Skeletal muscle tissue (tissue), 4 donors: ENCODE measurements around the gene PRDM15. TPM values are rescaled to one million over a fixed set of nuclear protein-coding genes. Genes with fewer than 3 reads are reported as not detected.

Source experiments
- H3K27ac ChIP-seq: one replicate; pipeline ENCODE4 v1.7.0; 2013; ENCODE audit warnings: mild to moderate bottlenecking, low read depth, low read length, inconsistent platforms
- H3K27me3 ChIP-seq, 3 donors: one replicate each; pipeline ENCODE4 v1.7.0; 2013; ENCODE audit warnings: low read length in 3 of 3; ENCODE audit not compliant: control insufficient read depth in 3 of 3, insufficient read depth in 3 of 3
- H3K36me3 ChIP-seq, 3 donors: one replicate each; pipeline ENCODE4 v1.7.0; 2013; ENCODE audit warnings: low read length in 3 of 3; ENCODE audit not compliant: control insufficient read depth in 3 of 3, insufficient read depth in 3 of 3
- H3K4me1 ChIP-seq, 3 donors: one replicate each; pipeline ENCODE4 v1.7.0; 2013; ENCODE audit warnings: low read length in 3 of 3, mild to moderate bottlenecking in 3 of 3; ENCODE audit not compliant: control insufficient read depth in 3 of 3, insufficient read depth in 3 of 3
- H3K4me3 ChIP-seq, 3 donors: one replicate each; pipeline ENCODE4 v1.7.0; 2013; ENCODE audit warnings: low read length in 3 of 3
- H3K9ac ChIP-seq, 3 donors: one replicate each; pipeline ENCODE4 v1.7.0; 2013; ENCODE audit warnings: low read length in 3 of 3, mild to moderate bottlenecking in 3 of 3, moderate library complexity in 2 of 3, low read depth in 1 of 3
- H3K9me3 ChIP-seq, 3 donors: one replicate each; pipeline ENCODE4 v1.7.0; 2013; ENCODE audit warnings: low read length in 3 of 3; ENCODE audit not compliant: control insufficient read depth in 3 of 3
- total RNA-seq: library from RNA; depleted of rRNA; stranded (reverse); fragments of >200 nt; gene quantifications from one replicate; pipeline ENCODE4 v1.2.3, GENCODE V29; 2014
- donor health status: Osteomylitis.

Gene PRDM15
- total RNA-seq, 1 donor from 2014 or later = 2.6 TPM

DNA sequence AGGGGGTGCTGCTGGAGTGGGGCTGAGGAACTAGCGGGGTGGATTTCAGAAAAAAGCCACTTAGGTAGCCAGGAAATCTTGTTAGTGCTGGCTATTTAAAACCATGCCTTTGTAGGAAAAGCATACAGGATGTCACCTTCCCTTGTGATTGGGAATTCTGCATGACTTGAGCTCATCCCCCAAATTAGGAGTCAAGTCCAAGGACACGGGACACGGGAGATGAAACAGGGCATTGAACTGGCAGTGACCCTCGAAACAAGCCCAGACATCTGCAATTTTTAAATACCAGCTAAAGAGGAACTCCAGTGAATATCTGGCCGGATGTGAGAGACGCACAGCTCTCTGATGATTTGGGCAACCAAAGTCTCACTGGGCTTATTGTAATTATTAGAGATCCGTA, 41.9 kb upstream of the PRDM15 start:
- Histone ChIP-seq H3K4me1 (peaks cover 15 to 17% (median 16%) of the 10 kb centered on the region in 3 donors), H3K27ac (no peak overlapping the region), H3K4me3 (no peak overlapping the region)

DNA sequence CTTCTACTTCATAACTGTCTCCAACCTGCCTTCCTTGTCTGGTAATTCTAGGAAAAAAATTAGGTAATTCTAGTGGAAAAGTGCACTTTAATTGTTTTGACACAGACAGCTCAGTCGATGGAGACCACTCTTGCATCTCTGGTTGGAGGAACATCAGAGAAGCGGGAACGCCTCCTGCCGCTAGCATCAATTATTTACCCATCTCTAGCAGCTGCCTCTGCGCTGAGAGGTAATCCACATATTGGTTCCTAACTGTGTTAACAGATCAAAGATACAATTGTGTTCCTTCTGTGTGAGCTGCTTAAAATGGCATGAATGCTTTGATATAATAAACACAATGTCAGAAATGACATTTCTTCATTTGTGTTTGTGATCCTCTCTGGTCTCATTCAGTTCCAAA, 41.3 kb upstream of the PRDM15 start:
- H3K4me1 ChIP-seq = peaks cover 10 to 12% (median 10%) of the 10 kb centered on the region in 3 donors
- no peak overlapping the region for H3K9ac ChIP-seq
- no peaks in the 10 kb centered on the region for H3K9me3 ChIP-seq
- no peaks in the 10 kb centered on the region for H3K27me3 ChIP-seq
- peaks cover 6 to 22% (median 16%) of the 10 kb centered on the region in 3 donors for H3K36me3 ChIP-seq
- no peak overlapping the region for H3K27ac ChIP-seq
- no peak overlapping the region for H3K4me3 ChIP-seq

More for the DNA sequence above, 41.9 kb upstream of the PRDM15 start:
- H3K9me3 ChIP-seq = no peaks in the 10 kb centered on the region
- peaks cover 6 to 19% (median 14%) of the 10 kb centered on the region in 3 donors for H3K36me3 ChIP-seq
- no peaks in the 10 kb centered on the region for H3K27me3 ChIP-seq
- peak overlapping the region in 1 of 3 donors; percentile 35 for H3K9ac ChIP-seq

DNA sequence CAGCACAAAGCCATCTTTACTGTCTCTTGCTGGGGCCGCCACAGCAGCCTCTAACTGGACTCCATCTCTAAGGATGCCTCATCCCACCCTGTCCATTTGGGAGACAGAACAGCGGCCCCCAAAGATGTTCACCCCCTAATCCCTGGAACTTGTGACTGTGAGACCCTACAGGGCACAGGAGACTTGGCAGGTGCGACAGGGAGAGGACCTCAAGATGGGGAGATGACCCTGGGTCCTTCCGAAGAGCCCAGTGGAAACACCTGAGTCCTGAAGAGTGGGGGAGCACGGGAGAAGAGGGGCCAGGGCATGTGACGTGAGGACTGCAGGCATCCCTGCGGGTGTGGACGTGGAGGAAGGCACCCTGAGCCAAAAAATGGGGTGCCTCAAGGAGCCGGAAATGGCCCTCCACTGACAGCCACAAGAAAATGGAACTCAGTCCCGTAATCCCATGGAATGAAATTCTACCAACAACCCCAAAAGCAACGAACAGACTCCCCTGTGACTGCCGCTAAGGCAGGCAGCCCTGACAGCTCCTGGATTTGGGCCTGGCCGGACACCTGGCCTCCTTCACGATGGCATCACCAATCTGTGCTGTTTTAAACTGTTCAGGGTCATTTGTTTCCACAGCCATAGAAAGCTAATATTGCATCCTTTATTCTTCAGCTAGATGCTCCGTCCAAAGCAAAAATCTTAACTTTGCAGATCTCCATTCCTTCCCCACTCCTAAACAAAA, 40.7 kb upstream of the PRDM15 start:
- Histone ChIP-seq H3K4me3 (no peak overlapping the region), H3K27me3 (no peaks in the 10 kb centered on the region), H3K4me1 (peaks cover 8 to 10% (median 8%) of the 10 kb centered on the region in 3 donors), H3K9ac (no peak overlapping the region), H3K36me3 (peaks cover 8 to 22% (median 16%) of the 10 kb centered on the region in 3 donors), H3K27ac (no peak overlapping the region), H3K9me3 (no peaks in the 10 kb centered on the region)

DNA sequence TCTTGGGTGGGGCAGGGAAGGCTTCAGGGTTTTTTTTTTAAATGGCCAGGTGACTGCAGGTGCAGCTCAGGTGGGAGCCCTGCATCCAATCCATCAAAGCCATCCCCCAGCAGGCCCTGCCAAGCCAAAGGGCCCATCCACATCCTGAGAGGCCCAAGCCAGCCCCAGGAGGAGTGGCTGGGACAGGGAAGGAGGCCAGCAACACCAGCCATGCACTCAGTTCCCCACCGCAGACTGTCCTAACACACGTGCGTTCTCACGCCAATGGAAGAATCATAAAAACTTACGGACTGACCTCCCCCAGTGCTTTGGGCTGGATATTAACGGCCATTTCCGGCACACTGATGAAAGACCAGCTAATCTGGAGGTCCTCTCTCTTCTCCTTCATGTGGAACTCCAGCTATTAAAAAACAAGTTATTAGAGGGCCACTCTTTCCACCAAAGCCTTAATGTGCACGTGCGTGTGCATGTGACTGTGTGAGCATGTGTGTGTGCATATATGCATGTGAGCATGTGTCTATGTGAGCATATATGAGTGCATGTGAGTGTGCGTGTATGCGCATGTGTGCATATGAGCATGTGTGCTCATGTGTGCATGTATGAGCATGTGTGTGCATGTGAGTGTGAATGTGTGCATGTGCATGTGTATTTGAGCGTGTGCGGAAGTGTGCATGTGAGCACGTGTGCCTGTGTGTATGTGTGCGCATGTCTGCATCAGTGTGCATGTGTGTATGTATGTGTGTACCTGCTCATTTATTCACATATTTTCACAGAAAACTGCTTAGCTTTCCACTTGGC, 39.6 kb upstream of the PRDM15 start:
- Histone ChIP-seq H3K4me3 (no peak overlapping the region), H3K27me3 (no peaks in the 10 kb centered on the region), H3K9me3 (no peaks in the 10 kb centered on the region), H3K4me1 (peaks cover 6 to 9% (median 7%) of the 10 kb centered on the region in 3 donors), H3K9ac (no peak overlapping the region), H3K36me3 (peaks cover 9 to 23% (median 16%) of the 10 kb centered on the region in 3 donors), H3K27ac (no peak overlapping the region)

DNA sequence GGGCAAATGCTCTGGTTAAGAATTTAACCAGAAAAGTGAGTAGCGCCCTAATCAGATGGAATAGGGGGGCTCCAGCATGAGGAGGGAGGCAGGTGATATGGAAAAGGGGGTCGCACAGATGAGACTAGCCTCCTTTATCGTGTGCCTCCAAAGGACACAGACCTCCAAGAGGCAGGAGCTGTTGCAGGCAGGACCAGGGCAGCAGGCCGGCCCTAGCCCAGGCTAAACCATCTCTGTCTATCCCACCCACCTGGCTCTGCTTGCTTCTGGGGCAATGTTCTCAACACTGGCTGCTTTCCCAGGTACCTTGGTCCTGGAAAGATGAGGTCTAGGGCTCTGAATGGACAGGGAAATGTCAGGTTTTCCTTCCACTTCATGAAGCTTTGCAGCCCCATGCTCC, 38.4 kb upstream of the PRDM15 start:
- H3K27ac ChIP-seq = no peak overlapping the region
- H3K27me3 ChIP-seq = no peaks in the 10 kb centered on the region
- no peaks in the 10 kb centered on the region for H3K9me3 ChIP-seq
- H3K4me1 ChIP-seq = peaks cover 4 to 6% (median 5%) of the 10 kb centered on the region in 3 donors
- H3K9ac ChIP-seq = no peak overlapping the region
- H3K36me3 ChIP-seq = peaks cover 16 to 30% (median 17%) of the 10 kb centered on the region in 3 donors
- no peak overlapping the region for H3K4me3 ChIP-seq

DNA sequence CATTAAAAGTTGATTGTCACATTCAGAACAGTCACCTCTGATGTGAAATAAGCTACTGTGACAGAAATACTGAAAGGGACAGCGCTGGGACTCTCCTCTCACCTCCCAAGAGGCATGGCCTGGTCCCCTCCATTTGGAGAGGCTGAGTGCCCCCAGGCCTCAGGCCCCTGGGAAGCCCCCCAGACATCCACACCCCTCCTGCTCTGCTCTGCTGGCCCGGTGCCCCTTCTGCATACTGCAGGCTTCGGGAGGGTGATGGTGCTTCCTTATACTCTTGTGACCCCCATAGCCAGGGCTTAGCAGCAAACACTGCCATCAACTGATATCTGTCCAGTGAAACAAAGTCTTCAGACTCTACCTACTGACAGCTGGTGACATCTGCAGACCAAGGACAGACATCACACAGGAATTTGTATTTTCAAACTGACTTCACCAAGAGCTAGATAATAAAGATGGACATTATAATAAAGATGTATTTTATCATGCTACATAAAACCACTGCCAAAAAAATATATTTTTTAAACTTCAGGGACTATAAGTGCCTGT, 37.8 kb upstream of the PRDM15 start:
- Histone ChIP-seq H3K27ac (peak overlapping the region; percentile 34), H3K36me3 (peaks cover 17 to 32% (median 19%) of the 10 kb centered on the region in 3 donors)

DNA sequence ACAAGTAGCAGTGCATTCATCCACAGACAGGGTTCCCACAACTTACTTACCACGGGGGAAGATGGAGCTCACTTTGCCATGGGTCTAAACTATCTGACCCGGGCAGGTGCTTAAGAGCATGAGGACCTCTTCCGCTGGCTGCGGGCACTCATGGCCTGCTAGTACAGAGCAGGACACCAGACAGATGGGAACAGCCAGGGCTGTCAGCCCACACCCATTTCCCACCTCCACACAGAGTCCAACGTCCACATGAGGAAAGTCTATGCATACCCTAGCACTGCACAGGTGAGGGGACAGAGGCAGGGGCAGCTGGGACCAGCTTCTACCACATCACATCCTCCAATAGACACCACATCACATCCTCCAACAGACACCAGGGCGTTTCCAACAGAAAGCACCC, 35.8 kb upstream of the PRDM15 start:
- H3K4me3 ChIP-seq = no peak overlapping the region
- H3K27ac ChIP-seq = no peak overlapping the region
- no peaks in the 10 kb centered on the region for H3K27me3 ChIP-seq
- no peak overlapping the region for H3K9ac ChIP-seq
- no peaks in the 10 kb centered on the region for H3K9me3 ChIP-seq
- peaks cover 0 to 2% (median 0%) of the 10 kb centered on the region in 3 donors for H3K4me1 ChIP-seq
- peaks cover 17 to 44% (median 22%) of the 10 kb centered on the region in 3 donors for H3K36me3 ChIP-seq

More for the DNA sequence above, 37.8 kb upstream of the PRDM15 start:
- Histone ChIP-seq H3K4me3 (no peak overlapping the region), H3K9me3 (no peaks in the 10 kb centered on the region), H3K9ac (no peak overlapping the region), H3K27me3 (no peaks in the 10 kb centered on the region), H3K4me1 (peaks cover 4 to 6% (median 5%) of the 10 kb centered on the region in 3 donors)

DNA sequence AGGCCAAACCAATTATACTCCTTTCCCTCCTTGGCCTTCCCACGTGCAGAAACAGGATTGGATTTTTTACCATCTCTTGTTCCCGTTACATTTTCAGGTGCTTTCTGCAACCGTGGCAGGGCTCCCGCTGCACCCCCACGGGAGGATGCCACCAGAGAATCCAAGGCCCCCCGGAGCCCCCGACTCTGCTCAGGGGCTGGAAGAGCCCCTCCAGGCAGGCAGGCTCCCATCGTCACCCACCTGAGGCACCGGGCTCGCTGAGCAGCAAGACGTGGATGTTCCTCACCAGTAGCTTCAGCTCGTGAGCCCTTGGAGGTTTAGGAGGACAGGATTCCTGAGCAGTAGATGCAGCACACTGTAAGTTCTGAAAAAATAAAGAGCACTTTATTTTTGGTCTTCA, 35.2 kb upstream of the PRDM15 start:
- no peak overlapping the region for H3K9ac ChIP-seq
- H3K4me3 ChIP-seq = no peak overlapping the region
- H3K27me3 ChIP-seq = no peaks in the 10 kb centered on the region
- peaks cover 17 to 41% (median 22%) of the 10 kb centered on the region in 3 donors for H3K36me3 ChIP-seq
- no peaks in the 10 kb centered on the region for H3K9me3 ChIP-seq
- H3K4me1 ChIP-seq = peaks cover 0 to 2% (median 0%) of the 10 kb centered on the region in 3 donors
- H3K27ac ChIP-seq = no peak overlapping the region

DNA sequence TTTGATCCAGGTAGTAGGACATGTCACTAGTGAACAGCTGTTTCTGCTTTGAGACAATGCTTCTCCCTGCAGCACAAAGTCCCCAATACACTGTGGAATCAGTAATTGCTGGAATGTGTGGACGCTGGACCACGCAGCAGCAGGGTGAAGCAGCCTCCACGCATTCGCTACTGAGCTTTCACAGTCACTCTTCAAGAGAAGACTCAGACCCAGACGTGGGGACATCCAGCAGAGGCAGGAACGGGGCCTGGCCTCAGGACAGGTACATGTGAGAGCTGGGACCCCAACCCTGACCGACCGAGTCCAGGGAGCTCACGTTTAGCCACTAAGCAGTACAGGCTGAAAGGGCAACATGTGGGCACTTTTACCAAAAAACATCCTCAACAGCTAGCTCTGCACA, 34.1 kb upstream of the PRDM15 start:
- peaks cover 0 to 2% (median 0%) of the 10 kb centered on the region in 3 donors for H3K4me1 ChIP-seq
- peaks cover 17 to 41% (median 21%) of the 10 kb centered on the region in 3 donors for H3K36me3 ChIP-seq
- H3K27me3 ChIP-seq = no peaks in the 10 kb centered on the region
- no peak overlapping the region for H3K9ac ChIP-seq
- no peaks in the 10 kb centered on the region for H3K9me3 ChIP-seq
- H3K27ac ChIP-seq = no peak overlapping the region
- no peak overlapping the region for H3K4me3 ChIP-seq
